Fibroblast of lung (primary cell): ENCODE measurements around the gene TNIP1. TPM values are rescaled to one million over a fixed set of nuclear protein-coding genes. Genes with fewer than 3 reads are reported as not detected.

ENCODE experiments used
- DNase-seq, 2 donors: peaks; one replicate each; pipeline versions ENCODE4 v3.0.0 to v3.0.0-alpha.2; 2010; ENCODE audit warnings: low read depth in 2 of 2
- H2AFZ ChIP-seq: 2 replicates; pipeline ENCODE4 v1.5.1; 2012; ENCODE audit warnings: low read length, control low read depth, inconsistent platforms
- H3K27ac ChIP-seq: 2 replicates; pipeline ENCODE4 v1.5.1; 2011; ENCODE audit warnings: low read length, control low read depth; ENCODE audit not compliant: insufficient read depth
- H3K27me3 ChIP-seq: 2 replicates; pipeline ENCODE4 v1.5.1; 2011; ENCODE audit warnings: mild to moderate bottlenecking, low read length; ENCODE audit not compliant: control insufficient read depth, insufficient read depth
- H3K36me3 ChIP-seq: 2 replicates; pipeline ENCODE4 v1.5.1; 2011; ENCODE audit warnings: low read length; ENCODE audit not compliant: control insufficient read depth, insufficient read depth
- H3K4me1 ChIP-seq: 2 replicates; pipeline ENCODE4 v1.5.1; 2011; ENCODE audit warnings: low read length; ENCODE audit not compliant: control insufficient read depth, insufficient read depth; ENCODE audit errors: extremely low read depth
- H3K4me2 ChIP-seq: 2 replicates; pipeline ENCODE4 v1.5.1; 2011; ENCODE audit warnings: low read length, control low read depth; ENCODE audit not compliant: insufficient read depth; ENCODE audit errors: extremely low read depth
- H3K4me3 ChIP-seq, 4 experiments: fragments of 200-600 bp in 1 of 4; sonication (generic) in 1 of 4; replicated peaks in 1 of 4; 2 replicates each; pipeline ENCODE4 v1.5.1; 2011 to 2016; ENCODE audit warnings: low read length in 4 of 4, low read depth in 3 of 4, mild to moderate bottlenecking in 3 of 4, control low read depth in 2 of 4, inconsistent platforms in 1 of 4, mixed read lengths in 1 of 4; ENCODE audit not compliant: insufficient read depth in 1 of 4; ENCODE audit errors: control extremely low read depth in 1 of 4
- H3K79me2 ChIP-seq: 2 replicates; pipeline ENCODE4 v1.5.1; 2012; ENCODE audit warnings: mild to moderate bottlenecking, low read length, inconsistent platforms; ENCODE audit not compliant: control insufficient read depth, insufficient read depth
- H3K9ac ChIP-seq: 2 replicates; pipeline ENCODE4 v1.5.1; 2011; ENCODE audit warnings: mild to moderate bottlenecking, low read length, control low read depth; ENCODE audit not compliant: insufficient read depth
- H3K9me3 ChIP-seq: 2 replicates; pipeline ENCODE4 v1.5.1; 2012; ENCODE audit warnings: low read depth, low read length; ENCODE audit not compliant: control insufficient read depth, insufficient read depth
- H4K20me1 ChIP-seq: 2 replicates; pipeline ENCODE4 v1.5.1; 2011; ENCODE audit warnings: low read length; ENCODE audit not compliant: control insufficient read depth, insufficient read depth; ENCODE audit errors: extremely low read depth
- EZH2 ChIP-seq: IDR thresholded peaks from 2 replicates; pipeline ENCODE4 v1.5.1; 2012; ENCODE audit warnings: low read length, control low read depth, mild to moderate bottlenecking; ENCODE audit errors: missing control alignments
- polyA plus RNA-seq, 2 donors: library from polyadenylated mRNA; depleted of rRNA in 1 of 2; stranded (reverse) in 1 of 2; unstranded in 1 of 2; fragments of >200 nt; gene quantifications; 2 replicates each; pipeline ENCODE4 v1.2.1, GENCODE V29; 2011 to 2012; ENCODE audit warnings: missing spikeins in 1 of 2
- total RNA-seq: library from RNA; depleted of rRNA; stranded (reverse); fragments of >200 nt; gene quantifications from 2 replicates; pipeline ENCODE4 v1.2.1, GENCODE V29; 2014
- TF ChIP-seq, protein P1 (sequence below), 2 donors: IDR thresholded peaks in 1 of 2; conservative IDR thresholded peaks in 1 of 2; 1 replicate in 1 of 2; 2 replicates in 1 of 2; pipeline ENCODE4 v1.5.1; 2011 to 2012; ENCODE audit warnings: low read length in 2 of 2, control low read depth in 1 of 2, inconsistent platforms in 1 of 2, low read depth in 1 of 2, mild to moderate bottlenecking in 1 of 2

The TNIP1 gene
- total and polyA plus RNA-seq, 2 donors (not counting 1 experiment from before 2014, with no cell fraction given), result 47.2 to 59.1 TPM

DNA sequence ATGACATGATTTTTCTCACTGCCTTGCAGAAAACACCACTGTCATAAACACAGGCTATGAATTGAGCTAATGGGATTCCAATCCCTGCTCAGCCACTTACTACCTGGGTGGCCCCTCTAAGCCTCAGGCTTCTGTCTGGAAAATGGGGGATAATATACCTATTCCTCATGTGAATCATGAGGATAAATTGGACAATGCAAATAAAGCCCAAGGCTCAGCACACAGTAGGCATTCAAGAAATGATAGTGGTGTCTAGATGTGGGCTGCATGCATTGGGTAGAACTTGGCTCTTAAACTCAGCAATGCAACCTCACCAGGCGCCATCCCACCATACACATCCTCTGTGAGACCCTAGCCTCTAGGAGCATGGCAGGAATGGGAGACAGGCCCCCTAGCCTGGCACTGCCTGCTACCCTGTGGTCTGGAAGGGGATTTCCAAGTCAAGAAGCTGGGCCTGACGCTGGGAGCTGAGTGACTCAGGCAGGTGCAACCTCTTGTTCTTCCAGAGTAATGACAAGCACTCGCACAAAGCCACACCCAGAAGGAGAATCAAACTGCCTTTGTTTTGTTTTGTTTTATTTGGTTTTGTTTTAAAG lies 2.3 kb upstream of the TNIP1 start:
- Histone ChIP-seq H2AFZ (no peak overlapping the region), H3K36me3 (peaks cover 2% of the 10 kb centered on the region), H3K4me2 (no peak overlapping the region), H3K79me2 (peaks cover 5% of the 10 kb centered on the region), H4K20me1 (no peaks in the 10 kb centered on the region), H3K4me1 (peaks cover 15% of the 10 kb centered on the region), H3K9ac (no peak overlapping the region), H3K27ac (no peak overlapping the region), H3K27me3 (no peaks in the 10 kb centered on the region), H3K4me3 (no peak overlapping the region), H3K9me3 (no peaks in the 10 kb centered on the region)
- peak in 1 of 2 donors; percentile 49 for DNase-seq
- TF ChIP-seq, protein P1, sequence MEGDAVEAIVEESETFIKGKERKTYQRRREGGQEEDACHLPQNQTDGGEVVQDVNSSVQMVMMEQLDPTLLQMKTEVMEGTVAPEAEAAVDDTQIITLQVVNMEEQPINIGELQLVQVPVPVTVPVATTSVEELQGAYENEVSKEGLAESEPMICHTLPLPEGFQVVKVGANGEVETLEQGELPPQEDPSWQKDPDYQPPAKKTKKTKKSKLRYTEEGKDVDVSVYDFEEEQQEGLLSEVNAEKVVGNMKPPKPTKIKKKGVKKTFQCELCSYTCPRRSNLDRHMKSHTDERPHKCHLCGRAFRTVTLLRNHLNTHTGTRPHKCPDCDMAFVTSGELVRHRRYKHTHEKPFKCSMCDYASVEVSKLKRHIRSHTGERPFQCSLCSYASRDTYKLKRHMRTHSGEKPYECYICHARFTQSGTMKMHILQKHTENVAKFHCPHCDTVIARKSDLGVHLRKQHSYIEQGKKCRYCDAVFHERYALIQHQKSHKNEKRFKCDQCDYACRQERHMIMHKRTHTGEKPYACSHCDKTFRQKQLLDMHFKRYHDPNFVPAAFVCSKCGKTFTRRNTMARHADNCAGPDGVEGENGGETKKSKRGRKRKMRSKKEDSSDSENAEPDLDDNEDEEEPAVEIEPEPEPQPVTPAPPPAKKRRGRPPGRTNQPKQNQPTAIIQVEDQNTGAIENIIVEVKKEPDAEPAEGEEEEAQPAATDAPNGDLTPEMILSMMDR (conservative IDR thresholded peaks at IDR 0.05 in 1 of 2, IDR thresholded peaks at IDR 0.05 in 1 of 2; ENCODE audit: low read depth in 1 of 2, low read length in 2 of 2), result no peak
- no peak for TF ChIP-seq EZH2

DNA sequence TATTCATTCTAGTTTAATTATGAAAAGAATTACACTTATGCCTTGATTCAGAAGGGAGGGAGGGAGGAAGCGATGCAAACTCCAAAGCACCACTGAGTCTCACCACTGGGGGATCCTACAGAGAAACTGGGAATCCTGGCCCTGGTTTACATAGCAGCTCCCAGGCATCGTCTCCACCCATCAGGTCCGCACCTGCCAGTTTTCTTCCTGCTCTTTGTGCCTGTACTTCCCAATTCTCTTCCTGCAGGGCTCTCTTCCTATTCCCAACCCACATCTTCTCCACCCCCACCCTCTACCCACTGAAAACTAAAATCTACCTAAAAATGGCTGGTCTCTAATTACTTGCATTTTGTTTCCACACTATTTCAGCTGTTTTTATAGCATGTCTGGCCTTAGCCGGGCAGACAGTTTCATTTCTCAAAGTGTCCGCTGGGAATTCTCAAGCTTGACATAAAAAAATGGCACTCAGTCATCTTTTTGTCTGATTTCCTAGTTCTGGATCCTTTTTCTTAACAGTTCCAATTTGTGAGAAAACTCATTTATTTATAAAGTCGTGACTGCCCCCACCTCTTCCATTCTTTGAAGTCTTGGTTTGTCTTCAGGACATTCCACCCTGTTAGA lies 1.6 kb upstream of the TNIP1 start:
- Histone ChIP-seq H3K79me2 (peaks cover 11% of the 10 kb centered on the region), H3K4me3 (peak overlapping the region in 2 of 4 experiments; percentile 6 to 92), H3K27me3 (no peaks in the 10 kb centered on the region), H3K27ac (no peak overlapping the region), H3K9ac (no peak overlapping the region), H3K36me3 (peaks cover 2% of the 10 kb centered on the region), H3K9me3 (no peaks in the 10 kb centered on the region), H4K20me1 (no peaks in the 10 kb centered on the region), H3K4me1 (peaks cover 15% of the 10 kb centered on the region), H3K4me2 (no peak overlapping the region), H2AFZ (no peak overlapping the region)
- DNase-seq, result no peak
- no peak for TF ChIP-seq EZH2
- TF ChIP-seq, protein P1 (conservative IDR thresholded peaks at IDR 0.05 in 1 of 2, IDR thresholded peaks at IDR 0.05 in 1 of 2; ENCODE audit: low read depth in 1 of 2, low read length in 2 of 2), result peak in 1 of 2 donors; percentile 25

DNA sequence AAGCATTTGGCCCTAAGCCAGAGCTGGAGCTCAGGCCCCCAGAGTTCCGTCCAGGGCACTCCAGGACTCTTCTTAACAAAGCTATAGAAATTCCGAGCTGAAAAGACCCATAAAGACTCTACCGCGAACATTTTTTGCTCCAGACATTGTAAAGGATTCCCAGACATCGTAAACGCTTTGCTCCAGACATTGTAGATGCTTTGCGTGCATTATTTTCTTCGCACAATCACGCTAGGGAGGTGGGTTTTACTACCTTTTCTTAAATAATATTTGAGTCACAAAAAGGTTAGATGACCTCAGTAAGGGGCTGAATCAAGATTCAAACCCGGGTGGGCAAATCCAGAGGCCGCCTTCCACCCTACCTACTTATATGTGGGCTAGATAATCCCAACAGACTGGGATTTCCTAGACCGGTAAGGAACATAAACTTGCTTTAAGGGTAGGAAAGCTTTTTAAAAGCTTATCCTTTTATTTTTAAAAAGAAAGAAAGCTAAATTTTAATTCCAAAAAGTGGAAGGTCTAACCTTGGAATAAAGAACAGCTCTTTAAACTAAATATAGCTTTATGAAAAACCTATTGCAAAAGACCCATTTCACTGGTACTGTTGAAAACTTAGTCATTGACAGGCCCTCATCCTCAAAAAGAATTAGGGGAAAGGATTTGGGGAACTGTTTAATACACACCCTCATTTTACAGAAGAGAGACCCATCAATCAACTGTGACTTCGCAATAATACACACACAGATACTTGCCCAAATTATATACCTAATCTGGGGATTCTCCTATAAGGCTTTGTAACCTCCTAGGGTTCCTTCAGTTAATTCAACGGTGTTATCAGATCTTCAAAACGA lies 822 bp upstream of the TNIP1 start:
- peaks cover 2% of the 10 kb centered on the region for H3K36me3 ChIP-seq
- H3K9ac ChIP-seq, result peak overlapping the region; percentile 94
- peaks cover 13% of the 10 kb centered on the region for H3K79me2 ChIP-seq
- DNase-seq, result peak in 1 of 2 donors; percentile 75
- H3K27me3 ChIP-seq, result no peaks in the 10 kb centered on the region
- no peak for TF ChIP-seq EZH2
- TF ChIP-seq, protein P1 (conservative IDR thresholded peaks at IDR 0.05 in 1 of 2, IDR thresholded peaks at IDR 0.05 in 1 of 2; ENCODE audit: low read depth in 1 of 2, low read length in 2 of 2), result no peak
- H3K4me3 ChIP-seq, result peak overlapping the region; percentile 79 to 92 (median 88)
- peaks cover 15% of the 10 kb centered on the region for H3K4me1 ChIP-seq
- H3K4me2 ChIP-seq, result peak overlapping the region; percentile 96
- H2AFZ ChIP-seq, result peak overlapping the region; percentile 81
- no peaks in the 10 kb centered on the region for H4K20me1 ChIP-seq
- no peaks in the 10 kb centered on the region for H3K9me3 ChIP-seq
- peak overlapping the region; percentile 87 for H3K27ac ChIP-seq
